ENCODE measurements around the gene PACRG.

DNA sequence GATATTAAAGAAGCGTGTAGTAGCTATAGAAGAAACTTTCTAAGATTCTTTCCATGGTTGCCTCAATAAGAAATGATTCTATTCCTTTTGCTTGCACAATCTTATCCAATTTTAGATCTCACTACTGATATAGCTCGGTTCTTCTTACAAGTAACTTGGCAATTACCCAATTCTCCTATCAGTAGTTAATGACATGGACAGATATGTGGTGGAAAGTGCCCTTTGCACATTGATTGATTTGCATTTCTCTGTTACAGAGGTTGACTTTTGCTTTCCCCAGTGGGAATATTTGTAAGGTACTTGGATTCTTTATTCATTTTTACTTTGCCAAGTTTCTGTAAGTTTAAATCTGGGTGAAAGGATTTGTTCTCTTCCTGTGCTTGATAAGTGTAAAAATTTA is 593.0 kb downstream of the PACRG start:
- no peak for TF ChIP-seq MLLT1 (IDR thresholded peaks at IDR 0.05)
- TF ChIP-seq NR2C1 (IDR thresholded peaks at IDR 0.05): no peak
- no peak for TF ChIP-seq WRNIP1 (IDR thresholded peaks at IDR 0.05; ENCODE audit: borderline replicate concordance, low read depth, low read length)
- no peak for TF ChIP-seq POLR2AphosphoS5 (IDR thresholded peaks at IDR 0.05; ENCODE audit: low read length)
- no peak for TF ChIP-seq POLR2A (IDR thresholded peaks at IDR 0.05; ENCODE audit: low read depth, low read length)
- no peak for TF ChIP-seq CTCF (IDR thresholded peaks at IDR 0.05 in 2 of 3, conservative IDR thresholded peaks at IDR 0.05 in 1 of 3; ENCODE audit: control insufficient read depth in 2 of 3, extremely low read depth in 1 of 3, insufficient read depth in 1 of 3, low read depth in 3 of 3, low read length in 3 of 3)
- TF ChIP-seq CHD4 (IDR thresholded peaks at IDR 0.05): no peak
- no peak for TF ChIP-seq SMAD1 (IDR thresholded peaks at IDR 0.05; ENCODE audit: low read depth, partially characterized antibody)
- TF ChIP-seq REST (IDR thresholded peaks at IDR 0.05; ENCODE audit: low read depth, low read length): no peak
- TF ChIP-seq EP300 (IDR thresholded peaks at IDR 0.05; ENCODE audit: borderline replicate concordance in 1 of 2, control insufficient read depth in 1 of 2, low read depth in 2 of 2, low read length in 2 of 2): no peak
- TF ChIP-seq TCF3 (IDR thresholded peaks at IDR 0.05; ENCODE audit: borderline replicate concordance, insufficient read depth, low read depth, low read length): no peak
- no peak for TF ChIP-seq PML (IDR thresholded peaks at IDR 0.05; ENCODE audit: low read length)
- TF ChIP-seq CREB1 (IDR thresholded peaks at IDR 0.05; ENCODE audit: low read depth): no peak
- no peak for TF ChIP-seq ZNF274 (IDR thresholded peaks at IDR 0.05; ENCODE audit: insufficient read depth, insufficient read length)
